K562 (cell line): ENCODE measurements around the gene ELK4. TPM values are rescaled to one million over a fixed set of nuclear protein-coding genes. Genes with fewer than 3 reads are reported as not detected.

Source experiments
- ATAC-seq: fragments of 200-7000 bp; cut with Tn5 transposase; 3 replicates; pipeline ENCODE4 v1.9.1; 2020; ENCODE audit warnings: moderate library complexity
- BruUV-seq: library from RNA; stranded (reverse); fragments of 400-500 nt; replicated peaks from 2 replicates; lab custom pipeline; 2021; lab: Mats Ljungman, UMichigan
- CTCF ChIA-PET: fragments of 300-600 bp; formaldehyde crosslinking; extraction: SDS; loops from one replicate; lab custom pipeline; 2021; ENCODE audit warnings: low intra/inter-chr PET ratio; lab: Yijun Ruan, JAX
- POLR2A ChIA-PET: fragments of 300-600, 350-650 bp; sonication (Branson Sonifier 250); formaldehyde crosslinking; extraction: SDS; loops from one replicate; lab custom pipeline; 2021; ENCODE audit warnings: antibody characterized with exemption, inconsistent platforms; lab: Yijun Ruan, JAX
- DNase-seq, 4 experiments: peaks; one replicate each; pipeline versions ENCODE4 v3.0.0 to v3.0.0-alpha.2; 2011 to 2018; ENCODE audit warnings: low spot score in 3 of 4, mixed read lengths in 3 of 4; ENCODE audit errors: extremely low read depth in 1 of 4
- FAIRE-seq: peaks from 2 replicates; lab custom pipeline; 2011; peaks lifted over from hg19 to GRCh38; lab: Jason Lieb, UNC
- H2AFZ ChIP-seq: 2 replicates; pipeline ENCODE4 v1.6.0; 2011; ENCODE audit warnings: low read depth, low read length, control low read depth, inconsistent platforms
- H3K27ac ChIP-seq: fragments of 200-600 bp; 3 replicates; pipeline ENCODE4 v1.8.0; 2011; ENCODE audit warnings: low read depth, mild to moderate bottlenecking, control low read depth, inconsistent platforms, low read length, moderate library complexity, mixed read lengths; ENCODE audit errors: extremely low read depth
- H3K27me3 ChIP-seq, 2 experiments: fragments of 300-600 bp in 1 of 2; 2 replicates in 1 of 2; 3 replicates in 1 of 2; pipeline versions ENCODE4 v1.6.0 to v1.8.0; 2011; ENCODE audit warnings: inconsistent platforms in 2 of 2, low read length in 2 of 2, mild to moderate bottlenecking in 1 of 2, mixed read lengths in 1 of 2, moderate library complexity in 1 of 2; ENCODE audit not compliant: control insufficient read depth in 2 of 2, insufficient read depth in 2 of 2
- H3K36me3 ChIP-seq: fragments of 300-600 bp; 3 replicates; pipeline ENCODE4 v1.8.0; 2011; ENCODE audit warnings: mild to moderate bottlenecking, low read length, inconsistent platforms; ENCODE audit not compliant: control insufficient read depth, insufficient read depth
- H3K4me1 ChIP-seq, 2 experiments: fragments of 200-600 bp in 1 of 2; replicated peaks in 1 of 2; 2 replicates in 1 of 2; 3 replicates in 1 of 2; pipeline versions ENCODE4 v1.5.1 to v1.8.0; 2011; ENCODE audit warnings: inconsistent platforms in 2 of 2, low read length in 2 of 2, mild to moderate bottlenecking in 1 of 2, mixed read lengths in 1 of 2, moderate library complexity in 1 of 2; ENCODE audit not compliant: control insufficient read depth in 2 of 2, insufficient read depth in 2 of 2
- H3K4me2 ChIP-seq: 2 replicates; pipeline ENCODE4 v1.6.1; 2011; ENCODE audit warnings: low read length, control low read depth, inconsistent platforms, mixed read lengths; ENCODE audit not compliant: insufficient read depth
- H3K4me3 ChIP-seq: fragments of 200-600 bp; sonication (generic), shearing (Covaris generic); 2 replicates; pipeline ENCODE4 v1.5.1; 2016; ENCODE audit warnings: control low read depth, inconsistent platforms
- H3K79me2 ChIP-seq: fragments of 200-600 bp; 3 replicates; pipeline ENCODE4 v1.8.0; 2011; ENCODE audit warnings: low read length, inconsistent platforms; ENCODE audit not compliant: control insufficient read depth, insufficient read depth
- H3K9ac ChIP-seq, 2 experiments: 2 replicates each; pipeline versions ENCODE4 v1.6.0 to v1.6.1; 2011; ENCODE audit warnings: low read depth in 2 of 2, low read length in 2 of 2, control low read depth in 1 of 2, inconsistent platforms in 1 of 2, mild to moderate bottlenecking in 1 of 2, mixed read lengths in 1 of 2; ENCODE audit not compliant: insufficient read depth in 1 of 2
- H3K9me1 ChIP-seq: one replicate; pipeline ENCODE4 v1.6.0; 2011; ENCODE audit warnings: inconsistent platforms, mild to moderate bottlenecking, low read length, moderate library complexity; ENCODE audit not compliant: control insufficient read depth, insufficient read depth
- H3K9me3 ChIP-seq: replicated peaks from 2 replicates; pipeline ENCODE4 v1.5.1; 2011; ENCODE audit warnings: low read depth, low read length, inconsistent platforms; ENCODE audit not compliant: control insufficient read depth, insufficient read depth
- H4K20me1 ChIP-seq: replicated peaks from 2 replicates; pipeline ENCODE4 v1.6.1; 2011; ENCODE audit warnings: low read length, inconsistent platforms, mixed read lengths; ENCODE audit not compliant: control insufficient read depth, insufficient read depth
- BRCA1 ChIP-seq, 2 experiments: fragments of 450-650 bp in 1 of 2; sonication (generic) in 1 of 2; formaldehyde crosslinking in 1 of 2; IDR thresholded peaks; 2 replicates each; pipeline versions ENCODE4 v1.5.0 to v1.6.1; 2017 to 2020; ENCODE audit warnings: mild to moderate bottlenecking in 1 of 2, missing genetic modification reagents in 1 of 2
- CXXC5 ChIP-seq: fragments of 250-450 bp; sonication (Bioruptor Pico); IDR thresholded peaks from 2 replicates; pipeline ENCODE4 v1.8.0; 2022; ENCODE audit warnings: inconsistent platforms, mild to moderate bottlenecking, moderate library complexity
- FUS ChIP-seq: fragments of 200-400 bp; formaldehyde crosslinking; optimal IDR thresholded peaks from 2 replicates; pipeline ENCODE3; 2017; ENCODE audit warnings: low read depth, low read length
- RHOXF2B ChIP-seq: fragments of 250-450 bp; sonication (Bioruptor Pico); conservative IDR thresholded peaks from 2 replicates; pipeline ENCODE4 v1.5.1; 2021
- ZNF282 ChIP-seq: sonication (generic); formaldehyde crosslinking; IDR thresholded peaks from 2 replicates; pipeline ENCODE4 v1.8.1; 2023; ENCODE audit warnings: missing genetic modification reagents
- WGBS: fragments of 100-300 bp; shearing (Covaris generic); methylation state at CpG from one replicate; pipeline ENCODE4 v1.1.6; 2016; ENCODE audit warnings: low coverage, mixed read lengths; ENCODE audit not compliant: insufficient coverage; ENCODE audit errors: missing lambda C conversion rate; 5-methylcytosine and 5-hydroxymethylcytosine counted together
- in situ Hi-C: fragments of 300-500 bp; cut with MboI; formaldehyde crosslinking; loops from 4 replicates; pipeline ENCODE4 v1.15.0; 2018; ENCODE audit warnings: inconsistent platforms, mixed read lengths
- intact Hi-C: fragments of 100-400 bp; cut with micrococcal nuclease; formaldehyde crosslinking; loops from 2 replicates; pipeline ENCODE4 v1.14.2; 2022
- polyA plus RNA-seq, 8 experiments: library from polyadenylated mRNA; depleted of rRNA in 4 of 8; stranded (reverse) in 5 of 8; unstranded in 3 of 8; fragments of >200 nt; fragmentation: Nextera tagmentation in 2 of 8; fragmentation: Illumina TruSeq in 1 of 8; extraction: Ambion mirVana in 2 of 8; extraction: Trizol in 1 of 8; gene quantifications; 2 replicates each; pipeline versions ENCODE4 v1.2.1 to v1.2.3, GENCODE V29; 2011 to 2014; ENCODE audit warnings: inconsistent platforms in 1 of 8, missing spikeins in 1 of 8
- total RNA-seq, 7 experiments: library from RNA; depleted of rRNA in 6 of 7; stranded (reverse); fragments of >200 nt in 6 of 7; fragmentation: Illumina TruSeq in 2 of 7; extraction: Trizol in 2 of 7; gene quantifications; 2 replicates each; pipeline versions ENCODE4 v1.2.1 to v1.2.3, GENCODE V29; 2011 to 2021; ENCODE audit warnings: low replicate concordance in 1 of 7
- TF ChIP-seq, protein P1 (sequence below): sonication (generic); formaldehyde crosslinking; IDR thresholded peaks from 2 replicates; pipeline ENCODE4 v1.8.0; 2022; ENCODE audit warnings: missing genetic modification reagents, mild to moderate bottlenecking, moderate library complexity, borderline replicate concordance
- TF ChIP-seq, protein P2 (sequence below): fragments of 250-450 bp; sonication (Bioruptor Pico); IDR thresholded peaks from 2 replicates; pipeline ENCODE4 v1.5.0; 2021; ENCODE audit warnings: mild to moderate bottlenecking, moderate library complexity
- TF ChIP-seq, protein P3 (sequence below): sonication (generic); formaldehyde crosslinking; IDR thresholded peaks from 2 replicates; pipeline ENCODE4 v1.9.0; 2022; ENCODE audit warnings: mild to moderate bottlenecking, missing genetic modification reagents
- TF ChIP-seq, protein P4 (sequence below): sonication (generic); formaldehyde crosslinking; IDR thresholded peaks from 2 replicates; pipeline ENCODE4 v1.9.0; 2022; ENCODE audit warnings: mild to moderate bottlenecking, missing genetic modification reagents

ELK4 gene
- total and polyA plus RNA-seq, 9 of the 15 experiments (the other 6 are each of a cell fraction or from before 2014, with no cell fraction given): 2.0 to 21.7 (median 9.2) TPM

DNA sequence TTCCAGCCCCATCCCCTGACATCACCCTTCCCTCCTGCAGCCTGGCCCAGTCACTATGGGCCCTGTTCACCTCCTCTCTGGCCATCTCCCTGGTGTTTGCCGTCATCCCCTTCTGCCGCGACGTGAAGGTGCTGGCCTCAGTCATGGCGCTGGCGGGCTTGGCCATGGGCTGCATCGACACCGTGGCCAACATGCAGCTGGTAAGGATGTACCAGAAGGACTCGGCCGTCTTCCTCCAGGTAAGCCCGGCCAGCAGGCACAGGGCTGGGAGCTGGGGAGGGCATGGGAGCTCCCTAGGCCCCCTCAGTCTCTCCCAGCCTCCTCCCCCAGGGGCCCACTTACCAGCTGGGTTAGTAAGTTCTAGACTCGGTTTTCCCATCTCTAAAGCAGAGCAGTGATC, 52.1 kb downstream of the ELK4 start:
- H3K9ac ChIP-seq: no peak overlapping the region
- no peaks in the 10 kb centered on the region for H3K9me3 ChIP-seq
- peaks cover 63 to 85% of the 10 kb centered on the region in 2 experiments for H3K27me3 ChIP-seq
- BruUV-seq: no TSS peak
- WGBS: 0% methylated on average over 12 of the region's 12 CpGs
- no peaks in the 10 kb centered on the region for H3K36me3 ChIP-seq
- H3K27ac ChIP-seq: no peak overlapping the region
- ChIA-PET CTCF (no interaction called here), POLR2A (interaction anchor here (0.6 to 1.4 kb wide), 3 partner anchors 12 to 349 kb away, joined by 3 read pairs; no protein-coding TSS in a partner anchor)
- no peak for FAIRE-seq
- H4K20me1 ChIP-seq: peaks cover 45% of the 10 kb centered on the region
- H3K4me3 ChIP-seq: no peak overlapping the region
- intact Hi-C loops: no loop called here
- H3K4me2 ChIP-seq: no peak overlapping the region
- TF ChIP-seq, protein P1, sequence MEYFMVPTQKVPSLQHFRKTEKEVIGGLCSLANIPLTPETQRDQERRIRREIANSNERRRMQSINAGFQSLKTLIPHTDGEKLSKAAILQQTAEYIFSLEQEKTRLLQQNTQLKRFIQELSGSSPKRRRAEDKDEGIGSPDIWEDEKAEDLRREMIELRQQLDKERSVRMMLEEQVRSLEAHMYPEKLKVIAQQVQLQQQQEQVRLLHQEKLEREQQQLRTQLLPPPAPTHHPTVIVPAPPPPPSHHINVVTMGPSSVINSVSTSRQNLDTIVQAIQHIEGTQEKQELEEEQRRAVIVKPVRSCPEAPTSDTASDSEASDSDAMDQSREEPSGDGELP (CRISPR knock-in tag): no peak
- TF ChIP-seq ZNF282 (no peak), CXXC5 (no peak), BRCA1 (IDR thresholded peaks at IDR 0.05) (no peak), BRCA1 (CRISPR knock-in tag; IDR thresholded peaks at IDR 0.05) (no peak), RHOXF2B (CRISPR knock-in tag) (no peak), FUS (no peak)
- TF ChIP-seq, protein P2, sequence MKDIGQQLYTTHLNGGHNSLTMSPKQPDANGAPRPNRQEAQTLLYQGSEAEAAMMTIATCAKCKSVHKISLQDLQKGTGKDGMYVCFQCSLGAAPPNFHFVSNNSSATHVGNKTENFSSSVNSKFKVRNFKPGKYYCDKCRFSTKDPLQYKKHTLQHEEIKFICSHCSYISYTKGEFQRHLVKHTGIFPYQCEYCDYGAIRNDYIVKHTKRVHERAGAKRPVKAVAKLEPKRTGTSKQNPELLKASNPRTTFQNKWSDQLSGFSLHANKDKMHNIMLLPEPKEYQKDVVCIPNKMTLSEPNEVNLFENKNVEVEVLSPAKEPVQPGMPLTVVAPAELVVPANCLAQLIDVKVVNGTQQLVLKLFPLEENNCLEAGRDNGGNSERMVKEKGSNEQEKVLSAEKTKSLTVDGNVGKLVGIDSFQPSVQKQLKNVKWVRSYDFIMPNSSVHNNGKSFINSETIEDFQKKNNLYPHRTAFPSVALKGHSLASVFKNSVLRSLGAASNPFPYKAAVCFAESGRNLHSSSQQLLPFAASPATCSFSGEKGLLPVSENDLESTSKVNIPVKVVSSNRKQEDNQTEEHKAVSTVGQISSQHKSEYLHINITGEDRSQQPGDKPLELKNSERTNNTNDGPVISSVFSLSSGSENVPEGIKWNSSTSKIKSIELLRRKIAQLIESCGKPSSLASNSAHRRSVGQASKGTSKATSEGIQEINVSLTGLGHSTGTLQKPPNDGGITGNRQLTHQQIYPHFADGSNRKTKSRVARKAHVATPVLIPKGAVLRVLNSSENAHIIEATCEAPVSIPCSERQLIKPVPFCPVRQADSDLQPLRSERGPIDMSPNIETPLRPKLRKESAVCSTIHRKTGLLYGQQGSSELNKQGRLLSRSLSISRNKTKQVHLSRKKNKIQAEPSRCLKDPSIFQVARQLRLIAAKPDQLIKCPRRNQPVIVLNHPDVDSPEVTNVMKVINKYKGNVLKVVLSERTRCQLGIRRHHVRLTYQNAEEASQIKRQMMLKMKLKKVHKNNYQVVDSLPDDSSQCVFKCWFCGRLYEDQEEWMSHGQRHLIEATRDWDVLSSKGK: no peak
- TF ChIP-seq, protein P3, sequence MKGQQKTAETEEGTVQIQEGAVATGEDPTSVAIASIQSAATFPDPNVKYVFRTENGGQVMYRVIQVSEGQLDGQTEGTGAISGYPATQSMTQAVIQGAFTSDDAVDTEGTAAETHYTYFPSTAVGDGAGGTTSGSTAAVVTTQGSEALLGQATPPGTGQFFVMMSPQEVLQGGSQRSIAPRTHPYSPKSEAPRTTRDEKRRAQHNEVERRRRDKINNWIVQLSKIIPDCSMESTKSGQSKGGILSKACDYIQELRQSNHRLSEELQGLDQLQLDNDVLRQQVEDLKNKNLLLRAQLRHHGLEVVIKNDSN (CRISPR knock-in tag): peak; percentile 33; the same call in 1 of the 2 replicates
- TF ChIP-seq, protein P4, sequence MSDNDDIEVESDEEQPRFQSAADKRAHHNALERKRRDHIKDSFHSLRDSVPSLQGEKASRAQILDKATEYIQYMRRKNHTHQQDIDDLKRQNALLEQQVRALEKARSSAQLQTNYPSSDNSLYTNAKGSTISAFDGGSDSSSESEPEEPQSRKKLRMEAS: peak; percentile 11; the same call in 1 of the 2 replicates
- TF ChIP-seq, all 486 proteins: peak for 2
- in situ Hi-C loops: no loop called here
- Histone ChIP-seq H3K9me1 (no peaks in the 10 kb centered on the region), H2AFZ (no peak overlapping the region), H3K79me2 (no peaks in the 10 kb centered on the region), H3K4me1 (peaks cover 0 to 6% of the 10 kb centered on the region in 2 experiments; a peak in 1 of 5 replicates)
- ATAC-seq: no peak
- no peak for DNase-seq
